ENCODE data around the gene PITPNM3. TPM values are rescaled to one million over a fixed set of nuclear protein-coding genes. Genes with fewer than 3 reads are reported as not detected.

The PITPNM3 gene
- total RNA-seq, 1 donor from 2014 or later = 0.72 TPM

GRCh38 chr17:6408276-6408675, 148.1 kb downstream of the PITPNM3 start:
- Mint-ChIP-seq H3K27ac (ENCODE audit: unreplicated experiment) (no peak overlapping the region), H3K27me3 (ENCODE audit: unreplicated experiment) (peaks cover 3% of the 10 kb centered on the region), H3K4me1 (ENCODE audit: unreplicated experiment) (no peaks in the 10 kb centered on the region), H3K36me3 (ENCODE audit: low read depth, unreplicated experiment) (no peaks in the 10 kb centered on the region), H3K9me3 (ENCODE audit: unreplicated experiment) (no peaks in the 10 kb centered on the region), H3K4me3 (ENCODE audit: unreplicated experiment) (no peak overlapping the region)
- TF ChIP-seq, protein P1, sequence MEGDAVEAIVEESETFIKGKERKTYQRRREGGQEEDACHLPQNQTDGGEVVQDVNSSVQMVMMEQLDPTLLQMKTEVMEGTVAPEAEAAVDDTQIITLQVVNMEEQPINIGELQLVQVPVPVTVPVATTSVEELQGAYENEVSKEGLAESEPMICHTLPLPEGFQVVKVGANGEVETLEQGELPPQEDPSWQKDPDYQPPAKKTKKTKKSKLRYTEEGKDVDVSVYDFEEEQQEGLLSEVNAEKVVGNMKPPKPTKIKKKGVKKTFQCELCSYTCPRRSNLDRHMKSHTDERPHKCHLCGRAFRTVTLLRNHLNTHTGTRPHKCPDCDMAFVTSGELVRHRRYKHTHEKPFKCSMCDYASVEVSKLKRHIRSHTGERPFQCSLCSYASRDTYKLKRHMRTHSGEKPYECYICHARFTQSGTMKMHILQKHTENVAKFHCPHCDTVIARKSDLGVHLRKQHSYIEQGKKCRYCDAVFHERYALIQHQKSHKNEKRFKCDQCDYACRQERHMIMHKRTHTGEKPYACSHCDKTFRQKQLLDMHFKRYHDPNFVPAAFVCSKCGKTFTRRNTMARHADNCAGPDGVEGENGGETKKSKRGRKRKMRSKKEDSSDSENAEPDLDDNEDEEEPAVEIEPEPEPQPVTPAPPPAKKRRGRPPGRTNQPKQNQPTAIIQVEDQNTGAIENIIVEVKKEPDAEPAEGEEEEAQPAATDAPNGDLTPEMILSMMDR (IDR thresholded peaks at IDR 0.05; ENCODE audit: unreplicated experiment) = no peak
- DNase-seq (ENCODE audit: low spot score) = no peak

- TF ChIP-seq, protein P1 (IDR thresholded peaks at IDR 0.05; ENCODE audit: unreplicated experiment) = no peak
- no peak overlapping the region for H3K4me3 Mint-ChIP-seq (ENCODE audit: unreplicated experiment)
- H3K36me3 Mint-ChIP-seq (ENCODE audit: low read depth, unreplicated experiment) = no peaks in the 10 kb centered on the region
- no peaks in the 10 kb centered on the region for H3K4me1 Mint-ChIP-seq (ENCODE audit: unreplicated experiment)
- H3K27ac Mint-ChIP-seq (ENCODE audit: unreplicated experiment) = no peak overlapping the region
- peaks cover 3% of the 10 kb centered on the region for H3K27me3 Mint-ChIP-seq (ENCODE audit: unreplicated experiment)
- H3K9me3 Mint-ChIP-seq (ENCODE audit: unreplicated experiment) = no peaks in the 10 kb centered on the region
- DNase-seq (ENCODE audit: low spot score) = no peak
Observed at GRCh38 chr17:6402258-6402657, 154.1 kb downstream of the PITPNM3 start.

Other genes starting within 250 kb of the PITPNM3 start
- not detected for gene AIPL1, start 121.4 kb downstream of the PITPNM3 start, total RNA-seq (ENCODE audit: unreplicated experiment)
- 9.1 TPM for gene PIMREG, start 112.1 kb downstream of the PITPNM3 start, total RNA-seq (ENCODE audit: unreplicated experiment)
- gene KIAA0753, start 84.2 kb upstream of the PITPNM3 start, total RNA-seq (ENCODE audit: unreplicated experiment) = 22.6 TPM
- gene TXNDC17, start 84.5 kb upstream of the PITPNM3 start, total RNA-seq (ENCODE audit: unreplicated experiment) = 94.2 TPM
- gene MED31, start 95.0 kb upstream of the PITPNM3 start, total RNA-seq (ENCODE audit: unreplicated experiment) = 18.3 TPM
- gene C17orf100, start 95.2 kb upstream of the PITPNM3 start, total RNA-seq (ENCODE audit: unreplicated experiment) = 3.8 TPM
- gene SLC13A5, start 156.8 kb upstream of the PITPNM3 start, total RNA-seq (ENCODE audit: unreplicated experiment) = 1.3 TPM
- 0.38 TPM for gene XAF1, start 199.5 kb upstream of the PITPNM3 start, total RNA-seq (ENCODE audit: unreplicated experiment)
- not detected for gene FBXO39, start 219.7 kb upstream of the PITPNM3 start, total RNA-seq (ENCODE audit: unreplicated experiment)

Measured in endothelial cell (in vitro differentiated cells).